ENCODE data around the gene CNNM1. TPM values are rescaled to one million over a fixed set of nuclear protein-coding genes. Genes with fewer than 3 reads are reported as not detected.

The CNNM1 gene
- total and polyA plus RNA-seq, 12 donors, result 0.07 to 2.0 (median 1.2) TPM; not detected in 1

GRCh38 chr10:99393036-99393435 lies 63.9 kb downstream of the CNNM1 start:
- Histone ChIP-seq H3K9me3 (replicated peaks in 1 of 3) (no peaks in the 10 kb centered on the region), H3K36me3 (replicated peaks in 1 of 2) (peaks cover 0 to 19% of the 10 kb centered on the region in 2 donors), H3K4me1 (replicated peaks in 1 of 2) (no peaks in the 10 kb centered on the region), H3K4me3 (no peak overlapping the region), H3K27me3 (no peaks in the 10 kb centered on the region), H3K27ac (no peak overlapping the region)
- DNase-seq, result no peak
- TF ChIP-seq CTCF (IDR thresholded peaks at IDR 0.05) (no peak), POLR2A (IDR thresholded peaks at IDR 0.05) (no peak)
- WGBS, 4 donors, result 30 to 54% (median 45%) methylated on average over 2 of the region's 2 CpGs
- intact Hi-C loops (cut with DNase I), result loop anchor here (5.0 to 10.0 kb wide), 2 partner anchors 219 to 222 kb away; no protein-coding TSS in a partner anchor

- WGBS, 4 donors, result 85 to 92% (median 87%) methylated on average over 5 of the region's 5 CpGs
Measured at GRCh38 chr10:99393683-99394082, 64.5 kb downstream of the CNNM1 start.

GRCh38 chr10:99394256-99394655 lies 65.1 kb downstream of the CNNM1 start:
- Histone ChIP-seq H3K4me3 (no peak overlapping the region), H3K9me3 (replicated peaks in 1 of 3) (no peaks in the 10 kb centered on the region), H3K36me3 (replicated peaks in 1 of 2) (peaks cover 0 to 31% of the 10 kb centered on the region in 2 donors), H3K27ac (no peak overlapping the region), H3K4me1 (replicated peaks in 1 of 2) (no peaks in the 10 kb centered on the region), H3K27me3 (no peaks in the 10 kb centered on the region)
- DNase-seq, result no peak
- intact Hi-C loops (cut with DNase I), result loop anchor here (5.0 to 10.0 kb wide), 2 partner anchors 218 to 221 kb away; no protein-coding TSS in a partner anchor
- TF ChIP-seq CTCF (IDR thresholded peaks at IDR 0.05), result no peak
- TF ChIP-seq POLR2A (IDR thresholded peaks at IDR 0.05), result no peak
- 65 to 85% (median 79%) methylated on average over 8 of the region's 8 CpGs for WGBS, 4 donors

More at GRCh38 chr10:99393683-99394082, 64.5 kb downstream of the CNNM1 start:
- DNase-seq, result no peak
- Histone ChIP-seq H3K4me1 (replicated peaks in 1 of 2) (no peaks in the 10 kb centered on the region), H3K4me3 (no peak overlapping the region), H3K27me3 (no peaks in the 10 kb centered on the region), H3K27ac (no peak overlapping the region), H3K36me3 (replicated peaks in 1 of 2) (peaks cover 0 to 25% of the 10 kb centered on the region in 2 donors), H3K9me3 (replicated peaks in 1 of 3) (no peaks in the 10 kb centered on the region)
- intact Hi-C loops (cut with DNase I), result loop anchor here (5.0 to 10.0 kb wide), 2 partner anchors 219 to 221 kb away; no protein-coding TSS in a partner anchor
- TF ChIP-seq POLR2A (IDR thresholded peaks at IDR 0.05), result no peak
- no peak for TF ChIP-seq CTCF (IDR thresholded peaks at IDR 0.05)

- Histone ChIP-seq H3K27me3 (no peaks in the 10 kb centered on the region), H3K4me3 (no peak overlapping the region), H3K9me3 (replicated peaks in 1 of 3) (no peaks in the 10 kb centered on the region), H3K4me1 (replicated peaks in 1 of 2) (no peaks in the 10 kb centered on the region), H3K27ac (no peak overlapping the region), H3K36me3 (replicated peaks in 1 of 2) (peaks cover 0 to 37% of the 10 kb centered on the region in 2 donors)
- WGBS, 4 donors, result 90 to 94% (median 91%) methylated on average over 7 of the region's 7 CpGs
- TF ChIP-seq CTCF (IDR thresholded peaks at IDR 0.05), result no peak
- no peak for DNase-seq
- intact Hi-C loops (cut with DNase I), result loop anchor here (5.0 to 10.0 kb wide), 2 partner anchors 217 to 220 kb away; no protein-coding TSS in a partner anchor
Measured at GRCh38 chr10:99394761-99395386, 65.7 kb downstream of the CNNM1 start.
